Ovary (tissue), 9 donors: ENCODE results near the gene CHCHD1. TPM values are rescaled to one million over a fixed set of nuclear protein-coding genes. Genes with fewer than 3 reads are reported as not detected.

ENCODE experiments used
- DNase-seq, 5 donors: peaks; one replicate each; pipeline ENCODE4 v3.0.0-alpha.2; 2019 to 2020
- H3K27ac ChIP-seq, 2 donors: fragments of 200-600 bp; one replicate each; pipeline versions ENCODE4 v1.5.1 to v1.8.0; 2019 to 2022
- H3K27me3 ChIP-seq: fragments of 200-600 bp; one replicate; pipeline ENCODE4 v1.8.0; 2022
- H3K36me3 ChIP-seq: fragments of 200-600 bp; sonication (generic); one replicate; pipeline ENCODE4 v1.5.1; 2019
- H3K4me1 ChIP-seq: one replicate; pipeline ENCODE4 v1.8.1; 2013; ENCODE audit warnings: mild to moderate bottlenecking, moderate library complexity; ENCODE audit not compliant: insufficient read depth
- H3K4me3 ChIP-seq: fragments of 200-600 bp; sonication (generic); one replicate; pipeline ENCODE4 v1.5.1; 2017
- H3K9me3 ChIP-seq, 2 donors: fragments of 200-600 bp in 1 of 2; sonication (generic) in 1 of 2; one replicate each; pipeline versions ENCODE4 v1.5.1 to v1.8.1; 2013 to 2019; ENCODE audit warnings: mild to moderate bottlenecking in 1 of 2, moderate library complexity in 1 of 2
- EP300 ChIP-seq: sonication (generic); formaldehyde crosslinking; IDR thresholded peaks from one replicate; pipeline ENCODE4 v1.6.1; 2017; ENCODE audit warnings: antibody characterized with exemption
- POLR2A ChIP-seq: fragments of 450-650 bp; IDR thresholded peaks from one replicate; pipeline ENCODE4 v1.6.1; 2017; ENCODE audit warnings: antibody characterized with exemption, mild to moderate bottlenecking, moderate library complexity
- WGBS, 3 donors: extraction: QIAGEN DNeasy Blood & Tissue Kit in 1 of 3; methylation state at CpG; one replicate each; pipeline versions ENCODE4 v1.1.5 to v1.1.7; 2013 to 2017; 5-methylcytosine and 5-hydroxymethylcytosine counted together
- intact Hi-C, 4 donors: fragments of 100-400 bp; cut with DNase I; formaldehyde crosslinking; loops; one replicate each; pipeline versions ENCODE4 v1.11.0 to v1.15.1; 2022 to 2023
- polyA plus RNA-seq, 2 donors: library from polyadenylated mRNA; stranded (reverse); fragments of 200-250 nt in 1 of 2; fragments of 350-450 nt in 1 of 2; fragmentation: Illumina TruSeq in 1 of 2; extraction: RNeasy Lipid Tissue Mini Kit (QIAGEN cat#74804) in 1 of 2; gene quantifications; one replicate each; pipeline ENCODE4 v1.2.3, GENCODE V29; 2013 to 2014
- total RNA-seq, 7 donors: library from RNA; depleted of rRNA in 2 of 7; stranded (reverse); fragments of >200 nt in 2 of 7; fragmentation: NEBNext Ultra II Directional in 3 of 7; extraction: Animal tissue kit (Norgen Biotek cat#: 25700) in 3 of 7; gene quantifications; one replicate each; pipeline versions ENCODE4 v1.1.0 to v1.2.4, GENCODE V29; 2016 to 2023
- TF ChIP-seq, protein P1 (sequence below), 3 donors: fragments of 450-650 bp in 2 of 3; fragments of 200-600 bp in 1 of 3; IDR thresholded peaks; one replicate each; pipeline versions ENCODE4 v1.5.1 to v1.8.0; 2016 to 2022; ENCODE audit warnings: antibody characterized with exemption in 3 of 3, mild to moderate bottlenecking in 1 of 3
- donor health status: DM: no; HTN: no; CAD: no; lungs with moderate emphysema.
- donor health status: DM: no; HTN: no; CAD: no.
- donor health status: Bipolar disorder and iron deficiency.
- donor health status: DM: yes; HTN: yes; CAD: no.
- donor health status: DM: no; HTN: no; CAD: no.
- donor health status: DM: yes; HTN: yes; CAD: no.

Gene CHCHD1
- total and polyA plus RNA-seq, 9 donors: 12.5 to 33.4 (median 18.0) TPM

- Histone ChIP-seq H3K27me3 (no peaks in the 10 kb centered on the region), H3K4me3 (peak overlapping the region; percentile 90), H3K4me1 (no peaks in the 10 kb centered on the region), H3K27ac (peak overlapping the region; percentile 65 to 76), H3K36me3 (no peaks in the 10 kb centered on the region), H3K9me3 (no peaks in the 10 kb centered on the region)
- peak in 3 of 5 donors; percentile 55 to 58 (median 56) for DNase-seq
- 0 to 1% (median 1%) methylated on average over 34 to 63 of the region's 63 CpGs for WGBS, 3 donors
- TF ChIP-seq POLR2A: no peak
- no peak for TF ChIP-seq EP300
- TF ChIP-seq, protein P1, sequence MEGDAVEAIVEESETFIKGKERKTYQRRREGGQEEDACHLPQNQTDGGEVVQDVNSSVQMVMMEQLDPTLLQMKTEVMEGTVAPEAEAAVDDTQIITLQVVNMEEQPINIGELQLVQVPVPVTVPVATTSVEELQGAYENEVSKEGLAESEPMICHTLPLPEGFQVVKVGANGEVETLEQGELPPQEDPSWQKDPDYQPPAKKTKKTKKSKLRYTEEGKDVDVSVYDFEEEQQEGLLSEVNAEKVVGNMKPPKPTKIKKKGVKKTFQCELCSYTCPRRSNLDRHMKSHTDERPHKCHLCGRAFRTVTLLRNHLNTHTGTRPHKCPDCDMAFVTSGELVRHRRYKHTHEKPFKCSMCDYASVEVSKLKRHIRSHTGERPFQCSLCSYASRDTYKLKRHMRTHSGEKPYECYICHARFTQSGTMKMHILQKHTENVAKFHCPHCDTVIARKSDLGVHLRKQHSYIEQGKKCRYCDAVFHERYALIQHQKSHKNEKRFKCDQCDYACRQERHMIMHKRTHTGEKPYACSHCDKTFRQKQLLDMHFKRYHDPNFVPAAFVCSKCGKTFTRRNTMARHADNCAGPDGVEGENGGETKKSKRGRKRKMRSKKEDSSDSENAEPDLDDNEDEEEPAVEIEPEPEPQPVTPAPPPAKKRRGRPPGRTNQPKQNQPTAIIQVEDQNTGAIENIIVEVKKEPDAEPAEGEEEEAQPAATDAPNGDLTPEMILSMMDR (IDR thresholded peaks at IDR 0.05): no peak
- intact Hi-C loops: no loop called here
Measured at GRCh38 chr10:73810735-73811465, 29.1 kb downstream of the CHCHD1 start.

DNA sequence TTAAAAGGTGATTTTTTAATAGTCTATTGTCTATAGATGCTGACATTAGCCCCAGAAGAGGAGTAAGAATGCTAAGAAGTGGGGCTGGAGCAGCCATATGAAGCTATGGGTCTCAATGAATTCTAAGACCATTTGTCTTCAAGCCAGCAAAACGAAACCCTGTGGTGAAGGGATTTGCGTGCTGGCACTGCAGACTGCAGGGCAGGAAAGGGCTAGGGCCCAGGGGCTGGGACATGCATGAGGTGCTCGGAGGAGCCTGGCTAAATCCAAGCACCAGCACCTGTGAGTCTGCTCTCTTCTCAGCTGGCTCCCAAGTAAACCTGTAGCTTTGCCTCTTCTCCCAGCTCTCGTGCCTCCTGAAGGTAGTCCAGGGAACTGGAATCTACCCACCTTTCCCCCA is 30.8 kb downstream of the CHCHD1 start:
- no peaks in the 10 kb centered on the region for H3K27me3 ChIP-seq
- intact Hi-C loops: no loop called here
- no peaks in the 10 kb centered on the region for H3K9me3 ChIP-seq
- no peaks in the 10 kb centered on the region for H3K36me3 ChIP-seq
- peak overlapping the region in 1 of 2 donors; percentile 48 for H3K27ac ChIP-seq
- no peak overlapping the region for H3K4me3 ChIP-seq
- no peak for TF ChIP-seq POLR2A
- TF ChIP-seq, protein P1 (IDR thresholded peaks at IDR 0.05): no peak
- TF ChIP-seq EP300: no peak
- DNase-seq: no peak
- H3K4me1 ChIP-seq: no peaks in the 10 kb centered on the region
- WGBS, 3 donors: 78 to 92% (median 87%) methylated on average over 4 of the region's 4 CpGs

- no peaks in the 10 kb centered on the region for H3K36me3 ChIP-seq
- H3K4me1 ChIP-seq: no peaks in the 10 kb centered on the region
- DNase-seq: no peak
- intact Hi-C loops: no loop called here
- H3K27ac ChIP-seq: no peak overlapping the region
- TF ChIP-seq, protein P1 (IDR thresholded peaks at IDR 0.05): no peak
- TF ChIP-seq EP300: no peak
- TF ChIP-seq POLR2A: no peak
- H3K4me3 ChIP-seq: no peak overlapping the region
- no peaks in the 10 kb centered on the region for H3K27me3 ChIP-seq
- 71 to 84% (median 78%) methylated on average over 7 of the region's 7 CpGs for WGBS, 3 donors
- no peaks in the 10 kb centered on the region for H3K9me3 ChIP-seq
Measured at GRCh38 chr10:73813333-73813732, 31.5 kb downstream of the CHCHD1 start.

- Histone ChIP-seq H3K9me3 (no peaks in the 10 kb centered on the region), H3K27ac (no peak overlapping the region), H3K27me3 (no peaks in the 10 kb centered on the region), H3K4me3 (no peak overlapping the region), H3K36me3 (no peaks in the 10 kb centered on the region), H3K4me1 (no peaks in the 10 kb centered on the region)
- intact Hi-C loops: no loop called here
- DNase-seq: no peak
- TF ChIP-seq EP300 (no peak), POLR2A (no peak)
- TF ChIP-seq, protein P1 (IDR thresholded peaks at IDR 0.05): no peak
- WGBS, 3 donors: 83 to 86% (median 85%) methylated on average over 13 of the region's 13 CpGs
Measured at GRCh38 chr10:73814276-73814895, 32.5 kb downstream of the CHCHD1 start.
